Measurements from ENCODE around the gene KSR2.

- TF ChIP-seq ZNF274 (IDR thresholded peaks at IDR 0.05; ENCODE audit: low read depth, low read length): no peak
- TF ChIP-seq SUZ12 (IDR thresholded peaks at IDR 0.05; ENCODE audit: extremely low read depth, insufficient read depth, insufficient read length): no peak
- no peak for TF ChIP-seq YY1 (IDR thresholded peaks at IDR 0.05; ENCODE audit: insufficient read depth, insufficient read length)
Observed at GRCh38 chr12:117761528-117762100, 207.2 kb downstream of the KSR2 start.
